Hepatocyte (in vitro differentiated cells): ENCODE data around the gene TAAR1. TPM values are rescaled to one million over a fixed set of nuclear protein-coding genes. Genes with fewer than 3 reads are reported as not detected.

ENCODE experiments used
- DNase-seq: peaks from one replicate; pipeline ENCODE4 v3.0.0-alpha.2; 2016; ENCODE audit warnings: low spot score
- H2AFZ ChIP-seq: fragments of 200-600 bp; sonication (generic); 2 replicates; pipeline ENCODE4 v1.6.0; 2016; ENCODE audit warnings: antibody characterized with exemption, mild to moderate bottlenecking
- H3K27ac ChIP-seq: fragments of 200-600 bp; sonication (generic); 2 replicates; pipeline ENCODE4 v1.5.1; 2016; ENCODE audit warnings: mild to moderate bottlenecking
- H3K27me3 ChIP-seq: fragments of 200-600 bp; sonication (generic); 2 replicates; pipeline ENCODE4 v1.6.1; 2016
- H3K36me3 ChIP-seq: fragments of 200-600 bp; sonication (generic); replicated peaks from 2 replicates; pipeline ENCODE4 v1.5.1; 2016; ENCODE audit warnings: low read depth; ENCODE audit not compliant: insufficient read depth
- H3K4me1 ChIP-seq: fragments of 200-600 bp; sonication (generic); 2 replicates; pipeline ENCODE4 v1.5.1; 2016; ENCODE audit warnings: mild to moderate bottlenecking, moderate library complexity; ENCODE audit not compliant: insufficient read depth
- H3K4me2 ChIP-seq: fragments of 200-600 bp; sonication (generic); 2 replicates; pipeline ENCODE4 v1.6.0; 2016
- H3K4me3 ChIP-seq: fragments of 200-600 bp; sonication (generic); 2 replicates; pipeline ENCODE4 v1.5.1; 2016; ENCODE audit warnings: mild to moderate bottlenecking
- H3K79me2 ChIP-seq: fragments of 200-600 bp; sonication (generic); 2 replicates; pipeline ENCODE4 v1.6.0; 2017; ENCODE audit warnings: mild to moderate bottlenecking
- H3K9me2 ChIP-seq: fragments of 200-600 bp; sonication (generic); replicated peaks from 2 replicates; pipeline ENCODE4 v1.6.0; 2017; ENCODE audit warnings: mild to moderate bottlenecking; ENCODE audit not compliant: insufficient read depth
- H3K9me3 ChIP-seq: fragments of 200-600 bp; sonication (generic); 2 replicates; pipeline ENCODE4 v1.5.1; 2016; ENCODE audit warnings: low read depth, mild to moderate bottlenecking
- H4K20me1 ChIP-seq: fragments of 200-600 bp; sonication (generic); 2 replicates; pipeline ENCODE4 v1.6.0; 2016; ENCODE audit warnings: mild to moderate bottlenecking; ENCODE audit not compliant: insufficient read depth, poor library complexity, severe bottlenecking
- CTCF ChIP-seq: fragments of 200-600 bp; sonication (generic); IDR thresholded peaks from 2 replicates; pipeline ENCODE4 v1.5.1; 2016; ENCODE audit warnings: antibody characterized with exemption, mild to moderate bottlenecking; ENCODE audit not compliant: poor library complexity
- EZH2 ChIP-seq: fragments of 200-600 bp; sonication (generic); IDR thresholded peaks from 2 replicates; pipeline ENCODE4 v1.6.1; 2016; ENCODE audit warnings: antibody characterized with exemption, mild to moderate bottlenecking, borderline replicate concordance
- EZH2phosphoT487 ChIP-seq: fragments of 200-600 bp; sonication (generic); IDR thresholded peaks from one replicate; pipeline ENCODE4 v1.6.1; 2018; ENCODE audit warnings: antibody characterized with exemption, mild to moderate bottlenecking, low read depth, moderate library complexity; ENCODE audit not compliant: unreplicated experiment, severe bottlenecking
- WGBS: methylation state at CpG from one replicate; pipeline ENCODE4 v1.1.6; 2016; ENCODE audit warnings: low lambda C conversion rate; ENCODE audit errors: missing lambda C conversion rate; 5-methylcytosine and 5-hydroxymethylcytosine counted together
- polyA plus RNA-seq: library from polyadenylated mRNA; unstranded; fragments of >200 nt; fragmentation: Nextera tagmentation; extraction: Ambion mirVana; gene quantifications from 2 replicates; pipeline ENCODE4 v1.2.1, GENCODE V29; 2016
- total RNA-seq: library from RNA; depleted of rRNA; stranded (reverse); fragments of >200 nt; gene quantifications from 2 replicates; pipeline ENCODE4 v1.2.3, GENCODE V29; 2014

TAAR1 gene
- total and polyA plus RNA-seq, 2 experiments from 2014 or later, result not detected

GRCh38 chr6:132666118-132666517 is 7.1 kb upstream of the TAAR1 start:
- H3K4me1 ChIP-seq, result peaks cover 9% of the 10 kb centered on the region
- WGBS, result 87% methylated on average over 4 of the region's 4 CpGs

GRCh38 chr6:132664309-132665034 is 5.5 kb upstream of the TAAR1 start:
- no peaks in the 10 kb centered on the region for H3K9me2 ChIP-seq
- no peaks in the 10 kb centered on the region for H3K27me3 ChIP-seq
- no peak overlapping the region for H3K27ac ChIP-seq
- H3K9me3 ChIP-seq, result no peaks in the 10 kb centered on the region
- 94% methylated on average over 1 of the region's 1 CpG for WGBS
- H3K4me3 ChIP-seq, result no peak overlapping the region
- no peaks in the 10 kb centered on the region for H3K4me1 ChIP-seq
- H3K79me2 ChIP-seq, result no peaks in the 10 kb centered on the region
- H2AFZ ChIP-seq, result no peak overlapping the region
- no peak for DNase-seq
- H4K20me1 ChIP-seq, result no peaks in the 10 kb centered on the region
- H3K4me2 ChIP-seq, result no peak overlapping the region
- TF ChIP-seq EZH2phosphoT487 (no peak), CTCF (no peak), EZH2 (no peak)
- H3K36me3 ChIP-seq, result no peaks in the 10 kb centered on the region

More at GRCh38 chr6:132666118-132666517, 7.1 kb upstream of the TAAR1 start:
- Histone ChIP-seq H3K4me2 (no peak overlapping the region), H3K9me3 (no peaks in the 10 kb centered on the region), H3K27me3 (no peaks in the 10 kb centered on the region), H3K9me2 (no peaks in the 10 kb centered on the region), H3K36me3 (no peaks in the 10 kb centered on the region), H3K27ac (no peak overlapping the region), H3K4me3 (no peak overlapping the region), H2AFZ (no peak overlapping the region), H3K79me2 (no peaks in the 10 kb centered on the region), H4K20me1 (no peaks in the 10 kb centered on the region)
- no peak for TF ChIP-seq CTCF
- TF ChIP-seq EZH2, result no peak
- no peak for TF ChIP-seq EZH2phosphoT487
- DNase-seq, result no peak

GRCh38 chr6:132663661-132664060 is 4.7 kb upstream of the TAAR1 start:
- Histone ChIP-seq H3K4me1 (no peaks in the 10 kb centered on the region), H3K9me3 (no peaks in the 10 kb centered on the region), H3K9me2 (no peaks in the 10 kb centered on the region), H2AFZ (no peak overlapping the region), H3K4me2 (no peak overlapping the region), H3K79me2 (no peaks in the 10 kb centered on the region), H3K27ac (no peak overlapping the region), H3K36me3 (no peaks in the 10 kb centered on the region), H3K4me3 (no peak overlapping the region), H3K27me3 (no peaks in the 10 kb centered on the region), H4K20me1 (no peaks in the 10 kb centered on the region)
- 63% methylated on average over 1 of the region's 1 CpG for WGBS
- TF ChIP-seq EZH2 (no peak), EZH2phosphoT487 (no peak), CTCF (no peak)
- DNase-seq, result no peak
